ENCODE measurements around the gene DGKE. TPM values are rescaled to one million over a fixed set of nuclear protein-coding genes. Genes with fewer than 3 reads are reported as not detected.

The DGKE gene
- total and polyA plus RNA-seq, 2 experiments from 2014 or later, result 5.0 to 6.3 TPM

GRCh38 chr17:56801459-56802178 lies 32.3 kb upstream of the DGKE start:
- Histone ChIP-seq H3K36me3 (no peaks in the 10 kb centered on the region), H3K4me3 (no peak overlapping the region), H3K9me3 (ENCODE audit: low read depth) (no peaks in the 10 kb centered on the region), H3K4me1 (ENCODE audit: low read depth) (peaks cover 4% of the 10 kb centered on the region), H3K27ac (no peak overlapping the region), H3K27me3 (no peaks in the 10 kb centered on the region)
- no peak for DNase-seq (ENCODE audit: low read depth in 1 of 2, low spot score in 1 of 2)
- no peak for TF ChIP-seq CTCF (IDR thresholded peaks at IDR 0.05; ENCODE audit: low read depth, low read length)

- no peak for DNase-seq (ENCODE audit: low read depth in 1 of 2, low spot score in 1 of 2)
- Histone ChIP-seq H3K27ac (no peak overlapping the region), H3K4me3 (no peak overlapping the region), H3K27me3 (no peaks in the 10 kb centered on the region), H3K4me1 (ENCODE audit: low read depth) (peaks cover 4% of the 10 kb centered on the region), H3K9me3 (ENCODE audit: low read depth) (no peaks in the 10 kb centered on the region), H3K36me3 (no peaks in the 10 kb centered on the region)
- no peak for TF ChIP-seq CTCF (IDR thresholded peaks at IDR 0.05; ENCODE audit: low read depth, low read length)
Observed at GRCh38 chr17:56803071-56803470, 30.9 kb upstream of the DGKE start.

GRCh38 chr17:56804454-56804853 lies 29.5 kb upstream of the DGKE start:
- TF ChIP-seq CTCF (IDR thresholded peaks at IDR 0.05; ENCODE audit: low read depth, low read length), result no peak
- Histone ChIP-seq H3K4me1 (ENCODE audit: low read depth) (peaks cover 4% of the 10 kb centered on the region), H3K27ac (no peak overlapping the region), H3K27me3 (no peaks in the 10 kb centered on the region), H3K36me3 (no peaks in the 10 kb centered on the region), H3K4me3 (no peak overlapping the region), H3K9me3 (ENCODE audit: low read depth) (no peaks in the 10 kb centered on the region)
- no peak for DNase-seq (ENCODE audit: low read depth in 1 of 2, low spot score in 1 of 2)

- H3K4me3 ChIP-seq, result no peak overlapping the region
- DNase-seq (ENCODE audit: low read depth in 1 of 2, low spot score in 1 of 2), result no peak
- H3K36me3 ChIP-seq, result no peaks in the 10 kb centered on the region
- H3K9me3 ChIP-seq (ENCODE audit: low read depth), result no peaks in the 10 kb centered on the region
- no peak for TF ChIP-seq CTCF (IDR thresholded peaks at IDR 0.05; ENCODE audit: low read depth, low read length)
- H3K27ac ChIP-seq, result no peak overlapping the region
- H3K4me1 ChIP-seq (ENCODE audit: low read depth), result peaks cover 4% of the 10 kb centered on the region
- H3K27me3 ChIP-seq, result no peaks in the 10 kb centered on the region
Observed at GRCh38 chr17:56806949-56807348, 27.0 kb upstream of the DGKE start.

GRCh38 chr17:56807723-56808122 lies 26.2 kb upstream of the DGKE start:
- TF ChIP-seq CTCF (IDR thresholded peaks at IDR 0.05; ENCODE audit: low read depth, low read length), result no peak
- H3K4me3 ChIP-seq, result no peak overlapping the region
- no peaks in the 10 kb centered on the region for H3K27me3 ChIP-seq

More at GRCh38 chr17:56807723-56808122, 26.2 kb upstream of the DGKE start:
- Histone ChIP-seq H3K27ac (no peak overlapping the region), H3K4me1 (ENCODE audit: low read depth) (peaks cover under 1% of the 10 kb centered on the region), H3K36me3 (no peaks in the 10 kb centered on the region), H3K9me3 (ENCODE audit: low read depth) (no peaks in the 10 kb centered on the region)
- no peak for DNase-seq (ENCODE audit: low read depth in 1 of 2, low spot score in 1 of 2)
